Smooth muscle cell (in vitro differentiated cells): ENCODE results near the gene NAP1L5. TPM values are rescaled to one million over a fixed set of nuclear protein-coding genes. Genes with fewer than 3 reads are reported as not detected.

Experiments
- DNase-seq: peaks from one replicate; lab custom pipeline; 2025; ENCODE audit not compliant: unreplicated experiment; lab: John Stamatoyannopoulos, UW
- H2AFZ ChIP-seq: fragments of 200-600 bp; sonication (generic); 2 replicates; pipeline ENCODE4 v1.6.0; 2016; ENCODE audit warnings: antibody characterized with exemption, low read depth, mild to moderate bottlenecking
- H3F3A ChIP-seq: fragments of 200-600 bp; sonication (generic); 2 replicates; pipeline ENCODE4 v1.6.0; 2017; ENCODE audit warnings: antibody characterized with exemption, low read depth
- H3K27ac ChIP-seq: fragments of 200-600 bp; sonication (generic); 2 replicates; pipeline ENCODE4 v1.5.1; 2016; ENCODE audit warnings: low read depth, mild to moderate bottlenecking
- H3K27me3 ChIP-seq: fragments of 200-600 bp; sonication (generic); 2 replicates; pipeline ENCODE4 v1.6.1; 2016; ENCODE audit warnings: low read depth, mild to moderate bottlenecking
- H3K36me3 ChIP-seq: fragments of 200-600 bp; sonication (generic); 2 replicates; pipeline ENCODE4 v1.5.1; 2016; ENCODE audit warnings: low read depth
- H3K4me1 ChIP-seq: fragments of 200-600 bp; sonication (generic); 2 replicates; pipeline ENCODE4 v1.5.1; 2016; ENCODE audit warnings: low read depth
- H3K4me2 ChIP-seq: fragments of 200-600 bp; sonication (generic); 2 replicates; pipeline ENCODE4 v1.6.0; 2016; ENCODE audit warnings: mild to moderate bottlenecking
- H3K4me3 ChIP-seq: fragments of 200-600 bp; sonication (generic); 2 replicates; pipeline ENCODE4 v1.5.1; 2016; ENCODE audit warnings: mild to moderate bottlenecking
- H3K79me2 ChIP-seq: fragments of 200-600 bp; sonication (generic); 2 replicates; pipeline ENCODE4 v1.6.0; 2016; ENCODE audit warnings: low read depth, mild to moderate bottlenecking
- H3K9ac ChIP-seq: fragments of 200-600 bp; sonication (generic); 2 replicates; pipeline ENCODE4 v1.6.0; 2016; ENCODE audit warnings: low read depth
- H3K9me3 ChIP-seq: fragments of 200-600 bp; sonication (generic); replicated peaks from 2 replicates; pipeline ENCODE4 v1.5.1; 2016; ENCODE audit warnings: low read depth
- H4K20me1 ChIP-seq: fragments of 200-600 bp; sonication (generic); 2 replicates; pipeline ENCODE4 v1.6.0; 2016; ENCODE audit warnings: low read depth
- CTCF ChIP-seq: fragments of 200-600 bp; sonication (generic); IDR thresholded peaks from 2 replicates; pipeline ENCODE4 v1.5.1; 2017; ENCODE audit warnings: borderline replicate concordance, mild to moderate bottlenecking, antibody characterized with exemption; ENCODE audit not compliant: insufficient read depth, poor library complexity, severe bottlenecking
- WGBS: methylation state at CpG from one replicate; pipeline ENCODE4 v1.1.7; 2016; ENCODE audit warnings: low lambda C conversion rate; 5-methylcytosine and 5-hydroxymethylcytosine counted together
- polyA plus RNA-seq: library from polyadenylated mRNA; unstranded; fragments of >200 nt; fragmentation: Nextera tagmentation; extraction: Ambion mirVana; gene quantifications from 2 replicates; pipeline ENCODE4 v1.2.1, GENCODE V29; 2016
- total RNA-seq: library from RNA; depleted of rRNA; stranded (reverse); fragments of >200 nt; gene quantifications from 2 replicates; pipeline ENCODE4 v1.2.3, GENCODE V29; 2014

Gene NAP1L5
- total and polyA plus RNA-seq, 2 experiments from 2014 or later, result 3.5 to 3.8 TPM

- no peak overlapping the region for H3K27ac ChIP-seq
- peak overlapping the region; percentile 42 for H3K9ac ChIP-seq
- H4K20me1 ChIP-seq, result no peaks in the 10 kb centered on the region
- peak overlapping the region; percentile 76 for H2AFZ ChIP-seq
- H3K9me3 ChIP-seq, result no peaks in the 10 kb centered on the region
- no peaks in the 10 kb centered on the region for H3K27me3 ChIP-seq
- H3K4me1 ChIP-seq, result peaks cover 5% of the 10 kb centered on the region
- no peaks in the 10 kb centered on the region for H3F3A ChIP-seq
- no peak for DNase-seq
- peak overlapping the region; percentile 71 for H3K4me3 ChIP-seq
- no peak for TF ChIP-seq CTCF
- H3K79me2 ChIP-seq, result no peaks in the 10 kb centered on the region
- no peaks in the 10 kb centered on the region for H3K36me3 ChIP-seq
- 41% methylated on average over 18 of the region's 18 CpGs for WGBS
- H3K4me2 ChIP-seq, result peak overlapping the region; percentile 84
Measured at GRCh38 chr4:88697141-88697540, 488 bp downstream of the NAP1L5 start.

GRCh38 chr4:88696630-88697029, 999 bp downstream of the NAP1L5 start:
- DNase-seq, result no peak

GRCh38 chr4:88693792-88694191, 3.8 kb downstream of the NAP1L5 start:
- no peak for TF ChIP-seq CTCF
- H3K27me3 ChIP-seq, result no peaks in the 10 kb centered on the region
- no peaks in the 10 kb centered on the region for H3F3A ChIP-seq
- no peaks in the 10 kb centered on the region for H3K79me2 ChIP-seq
- WGBS, result 88% methylated on average over 3 of the region's 3 CpGs
- H3K27ac ChIP-seq, result no peak overlapping the region
- no peaks in the 10 kb centered on the region for H3K9me3 ChIP-seq
- no peak for DNase-seq
- no peaks in the 10 kb centered on the region for H4K20me1 ChIP-seq
- H3K4me1 ChIP-seq, result peaks cover 5% of the 10 kb centered on the region
- H3K4me3 ChIP-seq, result no peak overlapping the region
- no peak overlapping the region for H2AFZ ChIP-seq
- no peak overlapping the region for H3K9ac ChIP-seq
- H3K36me3 ChIP-seq, result no peaks in the 10 kb centered on the region
- no peak overlapping the region for H3K4me2 ChIP-seq

More at GRCh38 chr4:88696630-88697029, 999 bp downstream of the NAP1L5 start:
- H3K79me2 ChIP-seq, result no peaks in the 10 kb centered on the region
- 77% methylated on average over 7 of the region's 7 CpGs for WGBS
- no peaks in the 10 kb centered on the region for H3K36me3 ChIP-seq
- peak overlapping the region; percentile 71 for H3K4me3 ChIP-seq
- no peaks in the 10 kb centered on the region for H4K20me1 ChIP-seq
- H3K4me2 ChIP-seq, result peak overlapping the region; percentile 84
- no peak for TF ChIP-seq CTCF
- H3K9me3 ChIP-seq, result no peaks in the 10 kb centered on the region
- H2AFZ ChIP-seq, result peak overlapping the region; percentile 76
- no peaks in the 10 kb centered on the region for H3K27me3 ChIP-seq
- H3K27ac ChIP-seq, result no peak overlapping the region
- no peak overlapping the region for H3K9ac ChIP-seq
- no peaks in the 10 kb centered on the region for H3F3A ChIP-seq
- H3K4me1 ChIP-seq, result peaks cover 5% of the 10 kb centered on the region

GRCh38 chr4:88690355-88690754, 7.3 kb downstream of the NAP1L5 start:
- Histone ChIP-seq H3K27me3 (no peaks in the 10 kb centered on the region), H2AFZ (no peak overlapping the region), H3K9ac (no peak overlapping the region), H3K27ac (no peak overlapping the region), H3K36me3 (no peaks in the 10 kb centered on the region), H4K20me1 (no peaks in the 10 kb centered on the region), H3K4me3 (no peak overlapping the region), H3K4me1 (no peaks in the 10 kb centered on the region), H3K79me2 (no peaks in the 10 kb centered on the region), H3F3A (no peaks in the 10 kb centered on the region), H3K4me2 (no peak overlapping the region), H3K9me3 (no peaks in the 10 kb centered on the region)
- TF ChIP-seq CTCF, result no peak
- DNase-seq, result no peak
- WGBS, result 96% methylated on average over 3 of the region's 3 CpGs
